ENCODE data around the gene FBXW4. TPM values are rescaled to one million over a fixed set of nuclear protein-coding genes. Genes with fewer than 3 reads are reported as not detected.

The FBXW4 gene
- polyA plus RNA-seq, 2 of the 4 experiments (the other 2 are of a cell fraction): 24.0 to 41.1 TPM

DNA sequence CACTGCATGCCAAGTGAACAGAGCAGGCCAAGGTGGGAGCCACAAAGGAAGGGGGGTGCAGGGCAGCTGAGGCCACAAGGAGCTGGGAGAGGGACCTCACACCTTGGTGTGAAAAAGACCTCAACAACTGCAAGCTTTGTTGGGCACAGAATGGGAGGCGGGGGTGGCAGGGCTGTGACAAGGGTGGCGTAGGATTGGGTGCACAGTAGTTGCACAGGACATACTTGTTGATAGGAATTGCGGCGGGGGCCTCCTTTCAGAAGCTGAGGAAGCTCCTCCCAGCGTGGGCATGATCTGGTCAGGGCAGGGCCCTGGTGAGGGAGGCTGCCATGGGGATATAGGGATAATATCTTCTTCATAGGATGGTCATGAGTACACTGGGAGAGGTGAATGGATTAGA lies 132.7 kb downstream of the FBXW4 start:
- H3K4me1 ChIP-seq: peaks cover 5% of the 10 kb centered on the region; the same call in 1 of the 3 replicates
- ATAC-seq (no peak), DNase-seq (ENCODE audit: low read depth in 1 of 2, low spot score in 1 of 2) (no peak), FAIRE-seq (no peak)
- no peak overlapping the region for H3K4me3 ChIP-seq
- ChIA-PET CTCF (interaction anchor here (0.8 to 2.5 kb wide), 9 partner anchors 7 to 348 kb away, joined by 3 to 13 read pairs (median 7); no protein-coding TSS in a partner anchor), POLR2A (no interaction called here)
- H3K27ac ChIP-seq: no peak overlapping the region
- H3K9me3 ChIP-seq: no peaks in the 10 kb centered on the region
- TF ChIP-seq, protein P1, sequence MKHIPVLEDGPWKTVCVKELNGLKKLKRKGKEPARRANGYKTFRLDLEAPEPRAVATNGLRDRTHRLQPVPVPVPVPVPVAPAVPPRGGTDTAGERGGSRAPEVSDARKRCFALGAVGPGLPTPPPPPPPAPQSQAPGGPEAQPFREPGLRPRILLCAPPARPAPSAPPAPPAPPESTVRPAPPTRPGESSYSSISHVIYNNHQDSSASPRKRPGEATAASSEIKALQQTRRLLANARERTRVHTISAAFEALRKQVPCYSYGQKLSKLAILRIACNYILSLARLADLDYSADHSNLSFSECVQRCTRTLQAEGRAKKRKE (CRISPR knock-in tag; IDR thresholded peaks at IDR 0.05; ENCODE audit: low read depth): no peak
- TF ChIP-seq HOXB13 (CRISPR knock-in tag; IDR thresholded peaks at IDR 0.05; ENCODE audit: low read depth) (no peak), GATA3 (IDR thresholded peaks at IDR 0.05; ENCODE audit: borderline replicate concordance) (no peak), KDM5A (IDR thresholded peaks at IDR 0.05) (no peak), BHLHE40 (IDR thresholded peaks at IDR 0.05; ENCODE audit: low read depth, low read length) (no peak), SREBF2 (IDR thresholded peaks at IDR 0.05) (no peak), KDM1A (IDR thresholded peaks at IDR 0.05; ENCODE audit: low read depth) (no peak), ZNF302 (CRISPR knock-in tag; IDR thresholded peaks at IDR 0.05) (no peak), FOSL2 (IDR thresholded peaks at IDR 0.05) (no peak), FOSL2 (CRISPR knock-in tag; IDR thresholded peaks at IDR 0.05) (no peak), RFX5 (IDR thresholded peaks at IDR 0.05) (no peak), POLR2AphosphoS2 (conservative IDR thresholded peaks at IDR 0.05; ENCODE audit: low read length) (no peak), FOXS1 (CRISPR knock-in tag; IDR thresholded peaks at IDR 0.05) (no peak), PHF8 (IDR thresholded peaks at IDR 0.05; ENCODE audit: borderline replicate concordance, low read depth) (no peak), POLR2A (IDR thresholded peaks at IDR 0.05; ENCODE audit: low read length) (no peak)
- TF ChIP-seq, protein P2, sequence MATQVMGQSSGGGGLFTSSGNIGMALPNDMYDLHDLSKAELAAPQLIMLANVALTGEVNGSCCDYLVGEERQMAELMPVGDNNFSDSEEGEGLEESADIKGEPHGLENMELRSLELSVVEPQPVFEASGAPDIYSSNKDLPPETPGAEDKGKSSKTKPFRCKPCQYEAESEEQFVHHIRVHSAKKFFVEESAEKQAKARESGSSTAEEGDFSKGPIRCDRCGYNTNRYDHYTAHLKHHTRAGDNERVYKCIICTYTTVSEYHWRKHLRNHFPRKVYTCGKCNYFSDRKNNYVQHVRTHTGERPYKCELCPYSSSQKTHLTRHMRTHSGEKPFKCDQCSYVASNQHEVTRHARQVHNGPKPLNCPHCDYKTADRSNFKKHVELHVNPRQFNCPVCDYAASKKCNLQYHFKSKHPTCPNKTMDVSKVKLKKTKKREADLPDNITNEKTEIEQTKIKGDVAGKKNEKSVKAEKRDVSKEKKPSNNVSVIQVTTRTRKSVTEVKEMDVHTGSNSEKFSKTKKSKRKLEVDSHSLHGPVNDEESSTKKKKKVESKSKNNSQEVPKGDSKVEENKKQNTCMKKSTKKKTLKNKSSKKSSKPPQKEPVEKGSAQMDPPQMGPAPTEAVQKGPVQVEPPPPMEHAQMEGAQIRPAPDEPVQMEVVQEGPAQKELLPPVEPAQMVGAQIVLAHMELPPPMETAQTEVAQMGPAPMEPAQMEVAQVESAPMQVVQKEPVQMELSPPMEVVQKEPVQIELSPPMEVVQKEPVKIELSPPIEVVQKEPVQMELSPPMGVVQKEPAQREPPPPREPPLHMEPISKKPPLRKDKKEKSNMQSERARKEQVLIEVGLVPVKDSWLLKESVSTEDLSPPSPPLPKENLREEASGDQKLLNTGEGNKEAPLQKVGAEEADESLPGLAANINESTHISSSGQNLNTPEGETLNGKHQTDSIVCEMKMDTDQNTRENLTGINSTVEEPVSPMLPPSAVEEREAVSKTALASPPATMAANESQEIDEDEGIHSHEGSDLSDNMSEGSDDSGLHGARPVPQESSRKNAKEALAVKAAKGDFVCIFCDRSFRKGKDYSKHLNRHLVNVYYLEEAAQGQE (IDR thresholded peaks at IDR 0.05): no peak
- TF ChIP-seq, protein P3, sequence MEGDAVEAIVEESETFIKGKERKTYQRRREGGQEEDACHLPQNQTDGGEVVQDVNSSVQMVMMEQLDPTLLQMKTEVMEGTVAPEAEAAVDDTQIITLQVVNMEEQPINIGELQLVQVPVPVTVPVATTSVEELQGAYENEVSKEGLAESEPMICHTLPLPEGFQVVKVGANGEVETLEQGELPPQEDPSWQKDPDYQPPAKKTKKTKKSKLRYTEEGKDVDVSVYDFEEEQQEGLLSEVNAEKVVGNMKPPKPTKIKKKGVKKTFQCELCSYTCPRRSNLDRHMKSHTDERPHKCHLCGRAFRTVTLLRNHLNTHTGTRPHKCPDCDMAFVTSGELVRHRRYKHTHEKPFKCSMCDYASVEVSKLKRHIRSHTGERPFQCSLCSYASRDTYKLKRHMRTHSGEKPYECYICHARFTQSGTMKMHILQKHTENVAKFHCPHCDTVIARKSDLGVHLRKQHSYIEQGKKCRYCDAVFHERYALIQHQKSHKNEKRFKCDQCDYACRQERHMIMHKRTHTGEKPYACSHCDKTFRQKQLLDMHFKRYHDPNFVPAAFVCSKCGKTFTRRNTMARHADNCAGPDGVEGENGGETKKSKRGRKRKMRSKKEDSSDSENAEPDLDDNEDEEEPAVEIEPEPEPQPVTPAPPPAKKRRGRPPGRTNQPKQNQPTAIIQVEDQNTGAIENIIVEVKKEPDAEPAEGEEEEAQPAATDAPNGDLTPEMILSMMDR (IDR thresholded peaks at IDR 0.05): no peak
- TF ChIP-seq, protein P4, sequence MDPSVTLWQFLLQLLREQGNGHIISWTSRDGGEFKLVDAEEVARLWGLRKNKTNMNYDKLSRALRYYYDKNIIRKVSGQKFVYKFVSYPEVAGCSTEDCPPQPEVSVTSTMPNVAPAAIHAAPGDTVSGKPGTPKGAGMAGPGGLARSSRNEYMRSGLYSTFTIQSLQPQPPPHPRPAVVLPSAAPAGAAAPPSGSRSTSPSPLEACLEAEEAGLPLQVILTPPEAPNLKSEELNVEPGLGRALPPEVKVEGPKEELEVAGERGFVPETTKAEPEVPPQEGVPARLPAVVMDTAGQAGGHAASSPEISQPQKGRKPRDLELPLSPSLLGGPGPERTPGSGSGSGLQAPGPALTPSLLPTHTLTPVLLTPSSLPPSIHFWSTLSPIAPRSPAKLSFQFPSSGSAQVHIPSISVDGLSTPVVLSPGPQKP (IDR thresholded peaks at IDR 0.05; ENCODE audit: low read depth, low read length): no peak
- H3K4me2 ChIP-seq: no peak overlapping the region
- 80% methylated on average over 5 of the region's 5 CpGs for WGBS (ENCODE audit: missing lambda C conversion rate)

DNA sequence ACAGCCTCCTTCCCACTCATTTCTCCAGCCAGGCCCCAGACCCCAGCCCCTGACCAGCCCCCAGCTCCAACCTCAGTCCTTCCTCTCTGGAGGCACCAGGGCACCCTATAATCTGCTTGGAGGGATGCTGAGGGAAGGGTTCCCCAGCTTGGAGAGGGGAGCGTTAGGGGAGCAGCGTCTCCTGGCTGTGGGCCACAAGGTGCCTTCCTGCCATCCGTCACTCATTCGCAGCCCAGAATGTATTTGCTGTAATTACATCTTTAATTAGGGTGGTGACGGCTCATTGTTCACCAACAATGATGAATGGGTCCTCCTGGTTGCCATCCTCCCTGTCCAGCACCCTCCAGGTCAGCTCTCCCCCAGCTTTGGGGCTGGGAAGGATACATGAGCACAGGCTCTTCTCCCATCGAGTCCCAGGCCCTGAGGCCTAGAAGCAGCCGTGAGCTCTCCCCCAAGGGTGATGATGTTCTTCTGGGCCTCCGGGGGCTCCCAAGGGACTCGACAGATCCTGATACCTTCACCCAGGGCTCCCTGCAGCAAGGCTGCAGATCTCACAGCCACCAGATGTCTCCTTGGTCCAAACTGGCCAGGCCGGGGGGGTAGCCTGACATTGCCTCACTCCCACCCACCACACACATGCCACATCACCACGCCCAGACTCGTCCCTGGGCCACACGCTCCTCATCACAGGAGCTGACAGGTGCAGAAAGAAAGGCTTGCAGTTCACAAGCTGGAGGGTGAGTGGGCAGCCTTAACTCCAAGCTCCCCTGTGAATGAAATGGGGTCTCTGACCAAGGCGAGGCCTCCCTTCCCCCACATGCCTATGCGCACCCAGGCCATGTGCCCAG lies 133.7 kb downstream of the FBXW4 start:
- 82% methylated on average over 13 of the region's 15 CpGs for WGBS (ENCODE audit: missing lambda C conversion rate)
- TF ChIP-seq ZC3H11A (IDR thresholded peaks at IDR 0.05) (no peak), CHD2 (IDR thresholded peaks at IDR 0.05; ENCODE audit: low read length, partially characterized antibody) (no peak), PHF8 (IDR thresholded peaks at IDR 0.05; ENCODE audit: borderline replicate concordance, low read depth) (no peak), NFE2L2 (conservative IDR thresholded peaks at IDR 0.05; ENCODE audit: low read length) (no peak), POLR2AphosphoS2 (conservative IDR thresholded peaks at IDR 0.05; ENCODE audit: low read length) (no peak), RCOR1 (IDR thresholded peaks at IDR 0.05; ENCODE audit: low read depth, low read length) (no peak)
- TF ChIP-seq, protein P2 (IDR thresholded peaks at IDR 0.05): no peak
- TF ChIP-seq, protein P3 (IDR thresholded peaks at IDR 0.05): no peak

More for the DNA sequence above, 133.7 kb downstream of the FBXW4 start:
- ATAC-seq (no peak), FAIRE-seq (no peak), DNase-seq (ENCODE audit: low read depth in 1 of 2, low spot score in 1 of 2) (no peak)
- peaks cover 5% of the 10 kb centered on the region; the same call in 1 of the 3 replicates for H3K4me1 ChIP-seq
- ChIA-PET POLR2A (no interaction called here), CTCF (interaction anchor here (0.8 to 2.5 kb wide), 9 partner anchors 8 to 347 kb away, joined by 3 to 13 read pairs (median 4); no protein-coding TSS in a partner anchor)
- no peaks in the 10 kb centered on the region for H3K9me3 ChIP-seq
- H3K27ac ChIP-seq: no peak overlapping the region
- H3K4me3 ChIP-seq: no peak overlapping the region
- no peak overlapping the region for H3K4me2 ChIP-seq
